NCI-H82 treated with DMSO at 0.1 percent for 48 hours (cell line): ENCODE measurements around the gene GAL3ST2.
"Not testable (repeated sequence)": the region's sequence is repeated elsewhere in the genome, so short reads cannot be mapped to it uniquely, and the experiment has no call there.

Experiments
- DNase-seq: peaks from one replicate; lab custom pipeline; 2025; ENCODE audit not compliant: unreplicated experiment; lab: John Stamatoyannopoulos, UW

Gene GAL3ST2

GRCh38 chr2:241746084-241746483, 30.5 kb upstream of the GAL3ST2 start:
- no peak for DNase-seq

- no peak for DNase-seq
Observed at GRCh38 chr2:241748468-241749256, 28.0 kb upstream of the GAL3ST2 start.

- no peak for DNase-seq
Observed at GRCh38 chr2:241750076-241750840, 26.4 kb upstream of the GAL3ST2 start.

GRCh38 chr2:241751152-241751551, 25.5 kb upstream of the GAL3ST2 start:
- no peak for DNase-seq

- DNase-seq = no peak
Observed at GRCh38 chr2:241751776-241752175, 24.8 kb upstream of the GAL3ST2 start.

- no peak for DNase-seq
Observed at GRCh38 chr2:241752253-241752652, 24.4 kb upstream of the GAL3ST2 start.

- DNase-seq = no peak
Observed at GRCh38 chr2:241752689-241753276, 23.8 kb upstream of the GAL3ST2 start.

- DNase-seq = no peak
Observed at GRCh38 chr2:241753493-241753892, 23.1 kb upstream of the GAL3ST2 start.

- no peak for DNase-seq
Observed at GRCh38 chr2:241754042-241754441, 22.6 kb upstream of the GAL3ST2 start.

GRCh38 chr2:241755166-241755565, 21.5 kb upstream of the GAL3ST2 start:
- no peak for DNase-seq

GRCh38 chr2:241755777-241756176, 20.8 kb upstream of the GAL3ST2 start:
- DNase-seq = no peak

- no peak for DNase-seq
Observed at GRCh38 chr2:241759067-241759807, 17.4 kb upstream of the GAL3ST2 start.

- not testable (repeated sequence) for DNase-seq
Observed at GRCh38 chr2:241759893-241760292, 16.7 kb upstream of the GAL3ST2 start.

GRCh38 chr2:241760301-241760771, 16.3 kb upstream of the GAL3ST2 start:
- no peak for DNase-seq

- DNase-seq = no peak
Observed at GRCh38 chr2:241762321-241762932, 14.2 kb upstream of the GAL3ST2 start.

GRCh38 chr2:241762933-241763369, 13.7 kb upstream of the GAL3ST2 start:
- no peak for DNase-seq

GRCh38 chr2:241763551-241764274, 12.9 kb upstream of the GAL3ST2 start:
- DNase-seq = no peak

GRCh38 chr2:241764275-241765241, 12.1 kb upstream of the GAL3ST2 start:
- no peak for DNase-seq
